Muscle layer of colon (tissue), 2 donors: Measurements from ENCODE around the gene C10orf71.

Experiments
- H3K27ac ChIP-seq: one replicate; pipeline ENCODE4 v1.7.0; 2013; ENCODE audit warnings: low read depth, mild to moderate bottlenecking, low read length, moderate library complexity
- H3K27me3 ChIP-seq, 2 donors: one replicate each; pipeline ENCODE4 v1.7.0; 2013; ENCODE audit warnings: low read length in 2 of 2, mild to moderate bottlenecking in 2 of 2; ENCODE audit not compliant: insufficient read depth in 2 of 2, control insufficient read depth in 1 of 2
- H3K36me3 ChIP-seq: one replicate; pipeline ENCODE4 v1.7.0; 2013; ENCODE audit warnings: mild to moderate bottlenecking, low read length; ENCODE audit not compliant: insufficient read depth
- H3K4me1 ChIP-seq: one replicate; pipeline ENCODE4 v1.7.0; 2013; ENCODE audit warnings: mild to moderate bottlenecking, low read length; ENCODE audit not compliant: insufficient read depth
- H3K4me3 ChIP-seq, 2 donors: one replicate each; pipeline ENCODE4 v1.7.0; 2013; ENCODE audit warnings: low read length in 2 of 2, low read depth in 1 of 2, mild to moderate bottlenecking in 1 of 2, moderate library complexity in 1 of 2
- H3K9ac ChIP-seq: one replicate; pipeline ENCODE4 v1.7.0; 2013; ENCODE audit warnings: low read length
- H3K9me3 ChIP-seq: one replicate; pipeline ENCODE4 v1.7.0; 2013; ENCODE audit warnings: mild to moderate bottlenecking, low read length
- donor health status: abdominal sarcoma.
- donor health status: Adenocarcinoma of cecum.

The C10orf71 gene

DNA sequence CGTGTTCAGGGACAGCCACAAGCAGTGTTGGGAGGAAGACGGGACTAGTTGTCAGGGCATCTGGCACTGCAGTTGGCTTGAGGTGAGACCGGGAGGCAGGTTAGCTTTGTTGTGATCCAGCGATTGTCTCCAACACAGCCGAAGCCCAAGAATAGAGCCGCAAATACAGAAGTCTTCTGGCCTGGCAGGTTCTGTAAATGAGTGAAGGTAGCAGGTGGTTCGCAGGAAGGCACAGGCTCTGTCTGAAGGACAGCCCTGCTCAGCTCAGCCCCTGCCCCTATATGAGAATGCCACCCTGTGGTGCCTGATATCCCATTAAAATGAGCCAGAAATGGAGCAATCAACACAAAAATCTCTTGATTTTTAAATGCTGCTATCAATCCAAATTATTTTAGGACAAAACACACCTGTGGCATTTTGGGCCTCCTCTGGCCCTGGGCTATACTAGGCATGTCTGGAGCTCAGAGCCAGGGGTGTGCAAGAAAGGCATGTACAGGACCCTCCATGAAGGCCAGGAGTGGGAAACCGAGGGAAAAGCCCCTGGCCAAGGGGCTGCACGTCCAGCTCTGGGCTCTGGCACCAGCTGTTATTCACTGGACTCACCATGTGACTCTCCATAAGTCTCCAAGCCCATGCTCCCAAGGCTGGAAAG, 11.2 kb upstream of the C10orf71 start:
- no peaks in the 10 kb centered on the region for H3K9me3 ChIP-seq
- H3K9ac ChIP-seq: no peak overlapping the region
- no peaks in the 10 kb centered on the region for H3K4me1 ChIP-seq
- no peak overlapping the region for H3K27ac ChIP-seq
- no peak overlapping the region for H3K4me3 ChIP-seq
- H3K36me3 ChIP-seq: no peaks in the 10 kb centered on the region
- no peaks in the 10 kb centered on the region for H3K27me3 ChIP-seq

DNA sequence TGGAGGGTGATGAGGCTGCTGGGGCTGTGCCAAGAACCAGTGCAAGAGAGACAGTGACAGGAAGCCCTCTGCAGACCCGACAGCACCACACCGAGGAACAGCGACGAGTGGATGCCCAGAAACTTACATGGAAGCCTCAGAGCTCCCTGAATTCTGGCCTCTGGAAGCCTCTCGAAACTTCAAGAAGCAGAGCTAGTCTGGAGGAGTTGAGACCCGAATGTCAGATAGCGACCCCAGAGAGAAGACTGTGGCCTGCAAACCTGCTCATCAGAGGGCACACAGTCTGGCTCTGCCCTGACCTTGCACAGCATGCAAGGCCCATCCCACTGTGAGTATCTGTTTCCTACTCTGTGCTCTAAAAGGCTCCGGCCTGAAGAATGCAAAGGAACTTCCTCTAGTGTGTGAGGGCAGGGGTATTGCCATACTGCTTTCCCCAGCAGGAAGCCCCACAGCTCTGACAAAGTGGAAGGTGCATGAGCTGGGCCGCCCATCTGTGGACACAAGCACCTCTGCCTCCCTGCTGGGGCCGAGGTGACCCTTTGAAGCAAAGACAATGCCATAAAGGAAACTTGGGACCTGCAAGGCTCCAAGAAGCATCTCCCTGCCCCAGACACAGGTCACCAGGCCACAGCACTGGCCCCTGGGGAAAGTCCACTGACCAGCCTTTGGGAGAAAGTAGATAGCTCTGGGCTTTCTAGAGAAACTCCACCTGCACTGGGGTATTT, 10.5 kb upstream of the C10orf71 start:
- Histone ChIP-seq H3K36me3 (no peaks in the 10 kb centered on the region), H3K9me3 (no peaks in the 10 kb centered on the region), H3K27ac (no peak overlapping the region), H3K4me1 (no peaks in the 10 kb centered on the region), H3K4me3 (no peak overlapping the region), H3K27me3 (no peaks in the 10 kb centered on the region), H3K9ac (no peak overlapping the region)

DNA sequence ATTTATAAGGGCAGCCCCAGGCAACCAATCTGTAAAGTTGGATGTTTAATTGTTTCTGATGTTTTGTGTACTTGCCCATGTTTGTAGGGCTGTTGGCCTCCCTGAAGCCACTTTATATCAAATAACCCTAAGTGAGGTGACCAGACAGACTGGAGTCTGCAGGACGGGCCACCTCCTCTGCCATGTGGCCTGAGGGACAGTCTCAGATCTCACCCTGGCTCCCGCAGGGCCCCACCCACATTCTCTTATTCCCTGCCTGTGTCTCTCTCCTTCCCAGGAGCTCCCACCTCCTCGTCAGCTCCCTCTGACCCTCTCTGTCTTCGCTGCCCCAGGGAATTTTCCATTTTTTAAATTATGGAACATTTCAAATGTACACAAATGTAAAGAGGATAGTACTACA, 9.5 kb upstream of the C10orf71 start:
- H3K4me3 ChIP-seq: no peak overlapping the region
- no peak overlapping the region for H3K9ac ChIP-seq
- no peaks in the 10 kb centered on the region for H3K9me3 ChIP-seq
- H3K27ac ChIP-seq: no peak overlapping the region
- H3K36me3 ChIP-seq: no peaks in the 10 kb centered on the region
- no peaks in the 10 kb centered on the region for H3K27me3 ChIP-seq
- no peaks in the 10 kb centered on the region for H3K4me1 ChIP-seq

DNA sequence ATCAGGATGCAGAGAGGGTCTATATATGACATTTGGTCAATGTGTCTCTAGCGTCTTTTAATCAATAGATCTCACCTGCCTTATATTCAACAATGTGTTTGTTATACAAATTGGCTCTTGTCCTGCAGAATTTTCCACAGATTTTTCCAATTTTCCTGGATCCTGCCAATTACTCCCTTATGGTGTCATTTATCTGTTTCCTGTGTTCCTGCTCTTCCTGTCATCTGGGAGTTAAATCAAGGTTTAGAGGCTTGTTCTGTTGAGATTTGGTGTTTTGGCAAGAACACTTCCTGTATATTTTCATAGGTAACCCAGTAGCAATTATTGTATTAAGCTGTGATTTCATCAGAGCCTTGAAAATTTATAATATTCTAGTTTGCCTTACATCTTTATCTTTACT, 8.8 kb upstream of the C10orf71 start:
- H3K4me1 ChIP-seq: no peaks in the 10 kb centered on the region
- H3K36me3 ChIP-seq: no peaks in the 10 kb centered on the region
- H3K9ac ChIP-seq: no peak overlapping the region
- no peak overlapping the region for H3K27ac ChIP-seq
- no peak overlapping the region for H3K4me3 ChIP-seq
- no peaks in the 10 kb centered on the region for H3K9me3 ChIP-seq
- no peaks in the 10 kb centered on the region for H3K27me3 ChIP-seq

DNA sequence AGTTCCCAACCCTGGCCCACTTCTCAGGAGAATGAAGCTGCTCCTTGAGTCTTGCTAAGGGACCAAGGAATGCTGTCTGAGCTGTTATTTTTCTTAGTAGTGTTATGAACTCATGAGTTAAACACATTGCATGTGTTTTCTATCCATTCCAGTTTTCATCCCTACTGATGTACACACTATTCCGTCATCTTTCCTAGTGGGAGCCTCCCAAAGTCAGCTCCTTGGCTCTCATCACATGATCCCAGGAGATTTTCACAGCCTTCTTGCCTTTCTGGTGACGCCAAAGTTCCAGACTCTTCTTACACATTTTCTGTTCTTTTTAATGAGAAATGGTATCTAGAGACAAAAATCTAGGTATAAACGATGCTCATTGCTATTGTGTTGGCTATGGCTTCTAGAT, 8.4 kb upstream of the C10orf71 start:
- Histone ChIP-seq H3K4me3 (no peak overlapping the region), H3K27me3 (no peaks in the 10 kb centered on the region), H3K4me1 (no peaks in the 10 kb centered on the region), H3K9me3 (no peaks in the 10 kb centered on the region), H3K27ac (no peak overlapping the region), H3K36me3 (no peaks in the 10 kb centered on the region), H3K9ac (no peak overlapping the region)

DNA sequence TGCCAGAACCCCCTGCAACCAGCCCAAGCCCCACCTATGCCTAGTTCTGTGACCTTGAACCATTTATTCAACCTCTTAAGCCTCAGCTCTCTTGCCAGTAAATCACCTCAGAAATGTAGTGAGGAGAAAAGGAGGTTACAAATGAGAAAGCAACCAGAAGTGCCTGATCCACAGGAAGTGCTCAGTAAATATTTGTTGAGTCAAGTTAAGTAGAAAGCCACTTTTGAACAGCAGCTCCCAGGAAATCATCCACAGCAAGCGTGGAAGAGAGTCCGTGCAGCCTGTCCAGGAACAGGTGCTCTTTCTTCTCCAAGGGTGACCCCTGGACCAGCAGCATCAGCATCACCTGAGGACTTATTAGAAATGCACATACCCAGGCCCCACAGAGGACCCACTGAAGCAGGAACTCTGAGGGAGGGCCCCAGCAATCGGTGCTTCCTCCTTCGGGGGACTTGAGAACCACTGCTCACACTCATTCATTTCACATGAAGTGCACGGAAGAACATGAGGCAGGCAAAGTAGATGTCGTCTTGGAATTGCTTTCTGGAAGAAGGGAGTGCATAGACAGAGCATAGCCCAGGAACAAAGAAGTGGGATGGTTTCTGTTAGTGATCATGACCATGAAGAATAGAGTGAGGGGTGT, 6.3 kb upstream of the C10orf71 start:
- no peaks in the 10 kb centered on the region for H3K36me3 ChIP-seq
- H3K9ac ChIP-seq: no peak overlapping the region
- H3K4me3 ChIP-seq: no peak overlapping the region
- no peak overlapping the region for H3K27ac ChIP-seq
- no peaks in the 10 kb centered on the region for H3K27me3 ChIP-seq
- H3K9me3 ChIP-seq: no peaks in the 10 kb centered on the region
- H3K4me1 ChIP-seq: no peaks in the 10 kb centered on the region

DNA sequence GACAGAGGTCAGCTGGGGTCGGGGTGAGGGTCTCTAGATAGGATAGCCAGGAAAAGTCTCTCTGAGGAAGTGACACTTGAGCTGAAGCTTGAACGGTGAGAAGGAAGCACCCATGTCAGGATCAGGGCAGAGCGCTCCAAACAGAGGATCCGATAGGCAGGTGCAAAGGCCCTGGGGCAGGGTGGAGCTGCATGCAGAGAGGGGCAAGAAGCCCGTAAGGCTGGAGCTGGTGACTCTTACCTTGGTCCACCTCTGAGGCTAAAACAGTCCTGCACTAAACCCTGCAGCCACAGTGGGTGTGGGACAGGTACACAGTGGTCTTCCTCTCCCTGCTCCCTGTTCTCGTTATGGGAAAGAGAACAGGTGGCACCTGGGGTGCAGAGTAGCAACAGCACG, 5.8 kb upstream of the C10orf71 start:
- Histone ChIP-seq H3K27me3 (no peaks in the 10 kb centered on the region), H3K4me3 (no peak overlapping the region)

DNA sequence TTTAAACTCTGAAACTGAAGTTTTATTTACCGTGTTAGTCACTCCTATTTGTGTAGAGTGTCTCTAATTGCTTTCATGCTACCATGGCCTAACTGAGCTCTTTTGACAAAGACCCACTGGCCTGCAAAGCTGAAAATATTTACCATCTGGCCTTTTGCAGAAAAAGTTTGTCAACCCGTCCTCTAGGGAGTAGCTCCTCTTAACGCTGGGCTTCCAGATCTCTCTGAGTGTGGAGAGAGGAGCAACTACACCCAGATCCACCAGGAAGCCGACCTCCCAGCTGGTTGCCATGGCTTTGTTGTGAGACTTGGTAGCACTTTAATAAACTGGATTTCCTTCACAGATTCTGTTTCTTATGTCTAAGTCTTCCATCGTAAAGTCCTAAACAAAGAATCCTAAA, 4.2 kb upstream of the C10orf71 start:
- Histone ChIP-seq H3K27ac (no peak overlapping the region), H3K4me3 (no peak overlapping the region), H3K9me3 (no peaks in the 10 kb centered on the region)

More for the DNA sequence above, 5.8 kb upstream of the C10orf71 start:
- no peak overlapping the region for H3K27ac ChIP-seq
- no peaks in the 10 kb centered on the region for H3K36me3 ChIP-seq
- no peak overlapping the region for H3K9ac ChIP-seq
- H3K4me1 ChIP-seq: no peaks in the 10 kb centered on the region
- H3K9me3 ChIP-seq: no peaks in the 10 kb centered on the region

DNA sequence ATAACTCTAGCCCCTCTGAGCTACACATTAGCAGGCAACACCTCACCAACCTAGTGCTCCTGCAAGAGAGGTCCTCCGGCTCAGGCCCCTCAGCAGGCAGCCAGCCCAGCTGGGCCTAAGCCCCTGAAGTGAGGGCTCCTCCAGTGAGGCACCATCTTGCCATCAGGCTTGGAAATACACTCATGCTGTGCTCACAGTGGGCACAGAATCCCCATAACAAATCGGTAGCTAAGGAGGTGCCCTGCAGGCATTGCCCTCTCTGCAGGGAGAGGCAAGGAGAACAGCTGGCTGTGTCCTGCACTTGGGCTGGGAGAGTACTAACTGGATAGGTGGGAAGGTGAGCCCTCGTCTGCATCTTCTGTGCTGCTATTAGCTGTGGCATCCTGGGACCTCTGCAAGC, 3.7 kb upstream of the C10orf71 start:
- H3K27ac ChIP-seq: no peak overlapping the region

More for the DNA sequence above, 4.2 kb upstream of the C10orf71 start:
- Histone ChIP-seq H3K9ac (no peak overlapping the region), H3K36me3 (no peaks in the 10 kb centered on the region), H3K27me3 (no peaks in the 10 kb centered on the region), H3K4me1 (no peaks in the 10 kb centered on the region)

DNA sequence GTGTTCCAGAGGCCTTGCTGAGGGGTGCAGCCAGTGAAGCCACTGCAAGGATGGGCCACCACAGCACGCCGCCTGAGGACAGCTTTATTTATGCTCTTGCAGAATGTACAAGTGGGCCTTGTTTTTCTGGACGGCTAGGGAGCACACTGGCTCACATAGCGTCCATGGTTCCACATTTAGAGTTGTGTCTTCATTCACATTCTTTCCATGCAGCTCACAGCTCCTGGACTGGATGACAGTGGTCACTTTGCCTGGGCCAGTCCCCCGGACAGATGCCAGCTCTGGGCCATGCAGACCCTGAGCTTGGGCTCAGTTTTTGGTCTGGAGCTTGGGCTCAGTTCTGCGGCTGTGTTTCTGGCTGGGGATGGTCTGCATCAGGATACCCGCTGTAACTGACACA, 2.6 kb upstream of the C10orf71 start:
- Histone ChIP-seq H3K4me1 (no peaks in the 10 kb centered on the region), H3K9ac (no peak overlapping the region), H3K9me3 (no peaks in the 10 kb centered on the region), H3K27ac (no peak overlapping the region), H3K4me3 (no peak overlapping the region), H3K27me3 (no peaks in the 10 kb centered on the region), H3K36me3 (no peaks in the 10 kb centered on the region)

More for the DNA sequence above, 3.7 kb upstream of the C10orf71 start:
- no peaks in the 10 kb centered on the region for H3K27me3 ChIP-seq
- H3K9ac ChIP-seq: no peak overlapping the region
- H3K4me1 ChIP-seq: no peaks in the 10 kb centered on the region
- no peaks in the 10 kb centered on the region for H3K36me3 ChIP-seq
- no peak overlapping the region for H3K4me3 ChIP-seq
- H3K9me3 ChIP-seq: no peaks in the 10 kb centered on the region

DNA sequence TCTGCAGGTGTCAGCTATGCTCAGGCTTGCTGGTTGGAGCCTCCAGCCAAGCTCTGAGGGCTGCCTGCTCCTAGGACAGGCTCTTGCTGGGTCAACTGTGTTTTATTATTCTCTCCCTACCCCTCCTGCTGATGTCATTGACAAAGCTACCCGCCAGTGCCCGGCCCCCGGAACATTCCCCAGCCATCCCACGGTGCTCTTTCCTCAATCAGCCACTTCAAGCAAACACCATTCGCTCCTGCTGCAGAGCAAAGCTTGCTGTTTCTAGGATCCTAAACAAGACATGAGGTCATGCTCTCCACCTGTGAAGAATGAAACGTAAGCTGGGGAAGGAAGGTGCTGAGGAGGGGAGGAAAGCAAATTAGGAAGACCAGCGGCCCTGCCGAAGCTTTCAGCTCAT, 2.1 kb upstream of the C10orf71 start:
- Histone ChIP-seq H3K27me3 (no peaks in the 10 kb centered on the region), H3K27ac (no peak overlapping the region), H3K9ac (no peak overlapping the region), H3K36me3 (no peaks in the 10 kb centered on the region), H3K4me3 (no peak overlapping the region), H3K9me3 (no peaks in the 10 kb centered on the region), H3K4me1 (no peaks in the 10 kb centered on the region)
